Measurements from ENCODE around the gene KIF17.

KIF17 gene

GRCh38 chr1:20717452-20718342 is at the start of gene KIF17:
Gene KIF17, minus strand, starts transcription at chr1:20718007. Its CDS starts 301 bp downstream, at chr1:20717706.
- DNase-seq (ENCODE audit: low read depth) = peak; percentile 79

- no peak for DNase-seq (ENCODE audit: low read depth)
Measured at GRCh38 chr1:20767271-20767670, 49.5 kb upstream of the KIF17 start.

DNA sequence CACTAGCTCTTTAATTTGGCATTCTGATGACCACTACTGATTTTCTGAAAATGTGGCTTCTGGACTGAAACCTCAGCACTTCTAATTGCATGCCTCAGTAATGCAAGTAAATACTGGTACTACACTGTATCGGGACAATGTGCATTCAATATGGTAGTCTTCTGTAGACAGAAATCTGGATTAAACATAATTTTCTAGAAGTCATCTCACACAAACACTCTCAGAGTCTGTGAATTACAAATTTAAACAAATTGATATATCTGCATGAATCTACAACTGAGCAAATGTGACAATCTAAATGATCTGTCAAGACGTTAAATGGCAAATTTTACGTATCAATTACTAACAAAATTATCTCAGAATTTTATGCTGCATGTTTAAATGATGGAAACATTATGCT is 45.6 kb upstream of the KIF17 start:
- no peak for DNase-seq (ENCODE audit: low read depth)

DNA sequence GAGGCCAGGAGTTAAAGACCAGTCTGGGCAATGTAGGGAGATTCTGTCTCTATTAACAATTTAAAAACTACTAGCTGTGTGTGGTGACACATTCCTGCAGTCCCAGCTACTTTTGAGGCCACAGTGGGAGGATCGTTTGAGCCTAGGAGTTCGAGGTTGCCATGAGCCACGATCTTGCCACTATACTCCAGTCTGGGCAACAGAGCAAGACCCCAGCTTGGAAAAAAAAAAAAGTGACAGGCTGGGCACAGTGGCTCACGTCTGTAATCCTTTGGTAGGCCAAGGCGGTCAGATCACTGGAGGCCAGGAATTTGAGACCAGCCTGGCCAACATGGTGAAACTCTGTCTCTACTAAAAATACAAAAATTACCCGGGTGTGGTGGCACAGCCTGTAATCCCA is 42.5 kb upstream of the KIF17 start:
- no peak for DNase-seq (ENCODE audit: low read depth)

- DNase-seq (ENCODE audit: low read depth) = no peak
Measured at GRCh38 chr1:20753589-20753988, 35.8 kb upstream of the KIF17 start.

GRCh38 chr1:20751462-20751990 is 33.7 kb upstream of the KIF17 start:
- DNase-seq (ENCODE audit: low read depth) = no peak

DNA sequence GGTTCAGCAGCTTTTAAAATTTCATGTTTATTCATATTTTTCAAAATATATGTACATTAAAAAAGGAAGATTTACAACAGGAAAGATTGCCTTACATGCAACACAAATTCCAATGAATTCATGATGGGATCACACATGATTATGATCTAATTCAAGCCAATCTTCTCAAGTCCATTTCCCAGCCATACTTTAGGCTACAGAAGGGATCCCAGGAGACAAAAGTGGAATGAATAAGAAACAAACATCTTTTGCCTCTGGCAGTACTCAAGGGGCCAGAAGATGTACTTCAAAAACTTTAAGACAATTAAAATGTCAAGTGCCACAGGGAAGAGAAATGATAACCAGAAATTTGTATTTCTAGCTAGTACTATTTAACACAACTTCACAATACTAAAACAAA is 24.9 kb upstream of the KIF17 start:
- DNase-seq (ENCODE audit: low read depth) = peak; percentile 36

- no peak for DNase-seq (ENCODE audit: low read depth)
Measured at GRCh38 chr1:20740781-20741180, 23.0 kb upstream of the KIF17 start.

DNA sequence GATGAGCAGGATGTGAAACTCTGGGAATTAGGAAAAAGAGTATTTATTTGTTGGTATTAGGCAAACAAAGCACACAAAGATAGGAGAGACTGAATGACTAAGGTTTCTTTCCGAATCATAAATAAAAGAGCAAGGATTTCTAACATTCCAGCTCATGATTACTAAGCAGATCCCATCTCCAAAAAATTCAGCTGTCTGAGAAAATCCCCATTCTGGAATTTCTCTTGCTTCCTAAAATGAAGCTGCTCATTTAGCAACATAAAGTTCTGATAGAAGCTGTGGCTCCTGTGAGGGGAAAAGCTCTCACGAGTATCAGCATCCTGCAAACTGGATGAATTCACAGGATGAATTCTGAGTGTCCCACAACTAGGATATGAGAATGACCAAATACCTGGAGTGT is 21.4 kb upstream of the KIF17 start:
- peak; percentile 52 for DNase-seq (ENCODE audit: low read depth)

DNA sequence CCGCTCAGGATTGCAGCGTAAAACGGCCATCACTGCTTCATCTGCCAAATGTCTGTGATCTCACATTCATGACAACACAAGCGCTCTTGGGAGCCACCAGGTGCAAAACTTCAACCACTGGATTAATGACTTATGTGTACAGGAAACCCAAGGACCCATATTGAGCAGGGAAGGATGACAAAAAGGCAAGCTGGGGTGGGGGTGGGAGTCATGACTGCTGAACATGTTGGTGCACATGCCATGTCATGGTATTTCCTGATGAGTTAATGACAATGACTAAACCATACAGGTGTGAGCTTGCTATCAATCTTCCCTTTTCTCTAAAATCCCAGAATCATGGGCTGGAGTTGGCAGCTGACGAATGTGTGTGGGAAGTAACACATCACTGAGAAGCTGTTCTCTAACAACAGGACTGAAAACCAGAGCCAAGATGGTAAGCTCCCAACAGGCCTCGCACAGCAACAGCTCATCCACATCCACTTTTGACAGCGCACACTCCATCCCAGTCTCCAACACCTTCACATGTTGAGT is 17.8 kb upstream of the KIF17 start:
- no peak for DNase-seq (ENCODE audit: low read depth)

DNA sequence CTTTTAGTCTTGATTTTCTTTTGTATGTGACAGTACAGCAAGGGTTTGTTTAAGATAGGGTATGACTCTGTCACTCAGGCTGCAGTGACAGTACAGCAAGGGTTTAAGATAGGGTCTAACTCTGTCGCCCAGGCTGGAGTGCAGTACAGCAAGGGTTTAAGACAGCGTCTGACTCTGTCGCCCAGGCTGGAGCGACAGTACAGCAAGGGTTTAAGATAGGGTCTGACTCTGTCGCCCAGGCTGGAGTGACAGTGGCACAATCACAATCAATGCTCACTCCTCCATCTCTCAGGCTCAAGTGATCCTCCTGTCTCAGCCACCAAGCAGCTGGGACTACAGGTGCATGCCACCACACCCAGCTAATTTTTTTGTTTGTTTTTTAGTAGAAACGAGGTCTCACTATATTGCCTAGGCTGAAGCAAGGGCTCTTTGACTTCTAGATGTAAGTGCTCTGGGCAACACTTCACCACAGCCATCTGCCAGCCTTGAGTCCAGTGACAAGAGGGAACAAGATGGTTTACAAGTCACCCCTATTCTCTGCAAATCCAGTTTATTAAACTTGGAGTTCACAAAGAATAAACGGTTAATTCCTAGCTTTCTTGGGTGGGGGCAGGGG is 15.7 kb upstream of the KIF17 start:
- no peak for DNase-seq (ENCODE audit: low read depth)

GRCh38 chr1:20732588-20733359 is 15.0 kb upstream of the KIF17 start, which contains the start of gene SH2D5:
Gene SH2D5, minus strand, starts transcription at chr1:20732703. Its CDS starts 4,659 bp downstream, at chr1:20728044.
- DNase-seq (ENCODE audit: low read depth) = peak; percentile 87

GRCh38 chr1:20732071-20732587 is 14.3 kb upstream of the KIF17 start:
- peak; percentile 33 for DNase-seq (ENCODE audit: low read depth)

DNA sequence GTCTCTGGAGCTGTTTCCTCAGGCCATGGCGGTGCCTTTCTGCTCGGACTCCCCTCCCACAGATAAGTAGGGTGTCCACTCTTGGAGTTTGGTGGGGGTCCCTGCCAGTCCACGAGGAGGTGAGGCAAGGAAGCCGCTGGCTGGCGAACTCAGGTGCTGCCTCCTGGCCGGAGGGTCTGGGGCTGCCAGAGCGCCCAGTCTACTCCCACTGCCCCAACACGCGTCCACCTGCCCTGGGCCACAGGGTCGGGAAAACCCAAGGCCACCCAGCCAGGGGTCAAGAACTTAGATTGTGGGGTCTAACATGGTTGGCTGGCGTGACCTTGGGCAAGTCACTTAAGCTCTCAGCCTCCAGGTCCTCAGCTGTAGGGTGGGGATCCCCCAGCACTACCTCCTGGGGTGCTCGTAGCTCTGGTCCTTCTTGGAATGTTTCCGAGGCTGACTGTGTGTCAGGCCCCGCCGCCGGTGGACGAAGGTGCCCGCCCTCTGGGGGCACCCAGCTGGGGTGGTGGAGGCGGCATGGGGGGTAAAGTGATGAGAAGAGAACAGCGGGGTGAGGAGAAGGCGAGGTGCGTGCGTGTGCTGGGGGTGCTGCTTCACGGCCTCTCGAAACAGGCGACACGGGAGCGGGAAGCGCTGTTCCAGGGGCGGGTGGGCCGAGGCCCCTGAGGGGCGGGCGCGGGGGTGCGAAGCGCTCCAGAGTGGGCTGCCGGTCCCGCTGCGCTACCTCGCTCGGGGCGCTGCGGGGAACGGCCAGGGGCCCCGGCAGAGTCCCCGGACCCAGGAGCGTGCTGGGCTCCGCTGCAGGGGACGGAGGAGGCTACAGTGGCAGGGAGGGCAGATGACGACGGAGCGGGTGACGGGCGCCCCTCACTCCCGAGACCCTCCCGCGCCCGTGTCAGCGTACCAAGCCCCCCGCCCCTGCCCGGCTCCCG is 13.5 kb upstream of the KIF17 start:
- DNase-seq (ENCODE audit: low read depth) = no peak

GRCh38 chr1:20730690-20731056 is 12.9 kb upstream of the KIF17 start:
- DNase-seq (ENCODE audit: low read depth) = no peak

GRCh38 chr1:20729990-20730689 is 12.3 kb upstream of the KIF17 start:
- DNase-seq (ENCODE audit: low read depth) = no peak

DNA sequence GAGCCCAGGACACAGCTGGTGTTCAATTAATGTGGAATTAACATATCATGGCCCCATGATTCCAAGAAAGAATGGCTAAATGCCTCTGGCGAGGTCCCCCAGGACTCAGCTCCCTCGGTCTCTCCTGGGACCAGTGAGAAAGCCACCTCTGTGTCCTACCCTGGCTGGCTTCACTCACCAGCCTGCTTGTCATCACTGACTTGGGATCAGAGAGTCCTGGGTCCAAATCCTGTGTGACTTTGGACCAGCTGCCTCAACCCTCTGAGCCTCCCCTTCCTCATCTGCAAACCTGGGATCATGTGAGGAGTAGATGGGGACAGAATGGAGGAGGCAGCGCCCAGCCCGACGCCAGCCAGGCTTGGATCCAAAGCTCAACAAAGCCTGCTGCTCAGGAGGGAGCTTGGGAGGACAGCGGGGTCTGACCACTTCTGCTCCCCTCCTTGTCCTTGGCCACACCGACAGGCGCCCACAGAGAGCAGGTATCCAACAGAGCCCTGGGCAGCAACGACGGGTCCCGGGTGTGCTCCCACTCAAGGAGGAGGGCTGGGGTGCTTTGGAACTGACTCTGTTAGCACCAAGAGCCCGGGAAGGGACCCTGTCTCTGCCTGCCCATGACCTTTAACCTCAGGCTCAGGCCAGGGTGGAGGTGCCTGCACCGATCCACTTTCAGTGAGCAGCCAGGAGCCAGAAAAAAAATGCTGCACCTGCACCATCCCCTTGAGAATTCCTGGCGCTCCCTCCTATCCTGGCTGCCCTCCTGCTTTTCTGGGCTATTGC is 11.5 kb upstream of the KIF17 start:
- DNase-seq (ENCODE audit: low read depth) = no peak

GRCh38 chr1:20728371-20729154 is 10.8 kb upstream of the KIF17 start:
- DNase-seq (ENCODE audit: low read depth) = no peak
